Limb (tissue), 2 donors: Measurements from ENCODE around the gene ATF6.
A peak's percentile ranks its signal among the peaks of the same experiment; 100 is the strongest.

Source experiments
- DNase-seq, 2 donors: peaks; one replicate each; pipeline ENCODE4 v3.0.0-alpha.2; 2016; ENCODE audit errors: extremely low spot score in 2 of 2

ATF6 gene

DNA sequence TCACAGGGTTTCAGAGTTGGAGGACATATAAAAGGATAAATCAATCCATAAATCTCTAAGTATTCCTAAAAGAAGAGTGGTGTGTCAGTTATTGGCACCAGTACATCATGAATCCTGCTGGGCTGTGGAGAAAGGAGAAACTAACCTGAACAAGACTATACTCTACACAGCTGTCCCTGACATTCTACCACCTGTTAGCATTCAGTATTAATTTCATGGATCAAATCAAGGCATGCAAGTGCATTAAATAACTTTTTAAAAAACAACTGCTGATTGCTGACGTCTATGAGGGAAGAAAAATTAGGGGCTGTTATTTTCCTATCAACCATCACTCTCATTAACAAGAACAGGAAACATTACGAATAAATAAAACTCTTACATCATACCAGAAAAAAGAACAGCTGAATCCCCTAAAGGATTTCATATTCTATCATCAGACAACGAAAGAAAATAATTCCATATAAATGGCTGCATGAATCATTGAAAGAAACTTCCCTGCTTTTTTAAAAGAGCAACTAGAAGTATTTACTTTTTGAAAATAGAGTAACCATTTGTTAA lies 121.7 kb downstream of the ATF6 start:
- peak in 1 of 2 donors; percentile 53 for DNase-seq

DNA sequence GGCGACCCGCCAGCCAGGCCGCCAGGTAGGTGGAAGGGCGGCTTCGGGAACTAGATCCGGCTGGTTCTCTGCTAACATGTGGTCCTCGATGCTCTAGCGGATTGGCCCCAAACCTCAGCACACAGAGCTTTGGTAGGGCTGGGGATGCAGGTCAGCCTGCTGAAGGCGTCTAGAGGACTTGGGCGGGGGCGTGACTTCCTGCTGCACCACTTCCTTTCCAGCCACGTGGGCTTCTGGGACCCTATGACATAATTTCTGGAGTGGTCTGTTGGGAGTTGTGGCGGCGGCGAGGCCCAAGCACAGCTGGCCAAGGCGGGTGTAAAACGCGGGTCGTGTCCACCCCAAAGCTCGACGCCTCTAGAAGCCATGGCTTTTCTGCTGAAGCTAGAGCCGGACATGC lies 124.5 kb downstream of the ATF6 start:
- DNase-seq, result no peak

DNA sequence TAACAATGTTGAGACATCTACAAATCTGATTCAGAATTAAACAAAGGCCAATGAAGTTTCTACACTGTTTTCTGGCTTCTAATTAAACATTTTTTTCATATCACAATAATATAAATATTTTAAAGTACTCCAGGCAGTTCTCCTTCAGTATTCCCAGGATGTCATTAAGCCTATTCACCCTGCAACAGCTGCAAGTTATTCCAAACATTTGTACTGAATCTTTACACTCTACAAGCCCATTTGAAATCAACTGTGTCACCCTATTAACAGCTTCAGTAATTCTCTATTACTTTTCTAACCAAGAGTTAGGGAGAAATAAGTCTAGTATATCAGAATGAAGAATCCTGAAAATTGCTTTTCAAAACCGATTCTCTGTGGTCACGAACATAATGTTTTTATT lies 133.0 kb downstream of the ATF6 start:
- peak in 1 of 2 donors; percentile 48 for DNase-seq

DNA sequence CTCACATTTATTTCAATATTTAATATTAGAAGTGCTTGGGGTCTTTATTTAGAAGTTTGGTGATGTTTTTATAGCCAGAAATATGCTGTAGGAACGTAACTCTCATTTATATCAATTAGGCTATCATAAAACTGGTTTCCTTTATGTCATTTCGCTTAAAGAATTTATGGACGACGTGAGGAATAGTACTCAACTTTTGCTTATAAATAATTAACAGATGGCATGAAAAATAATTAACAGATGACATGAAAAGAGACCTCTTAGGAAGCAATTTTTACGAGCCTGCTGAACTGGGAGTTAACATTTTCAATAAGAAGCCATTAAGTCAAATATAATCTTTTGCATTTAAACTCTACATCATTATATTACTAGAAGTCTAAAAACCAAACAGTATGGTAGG lies 134.0 kb downstream of the ATF6 start:
- DNase-seq, result no peak

DNA sequence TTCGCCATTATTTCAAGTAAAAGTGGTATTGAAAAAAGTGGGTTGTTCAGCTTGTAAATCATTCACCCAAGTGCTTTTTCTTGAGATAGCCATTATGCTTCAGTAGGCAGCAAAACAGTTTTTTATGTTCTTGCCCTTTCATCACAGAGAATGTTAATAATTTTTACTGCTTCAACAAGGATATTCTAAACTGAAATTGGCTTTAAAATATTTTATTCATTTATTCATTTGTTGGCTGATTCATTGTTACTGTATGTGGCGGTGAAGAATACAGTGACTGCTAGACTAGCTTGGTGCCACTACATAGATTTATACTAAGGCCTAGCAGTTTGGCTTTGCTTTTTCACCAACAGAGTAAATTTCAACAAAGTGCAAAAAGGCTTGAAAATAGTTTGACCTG lies 136.1 kb downstream of the ATF6 start:
- DNase-seq, result no peak

DNA sequence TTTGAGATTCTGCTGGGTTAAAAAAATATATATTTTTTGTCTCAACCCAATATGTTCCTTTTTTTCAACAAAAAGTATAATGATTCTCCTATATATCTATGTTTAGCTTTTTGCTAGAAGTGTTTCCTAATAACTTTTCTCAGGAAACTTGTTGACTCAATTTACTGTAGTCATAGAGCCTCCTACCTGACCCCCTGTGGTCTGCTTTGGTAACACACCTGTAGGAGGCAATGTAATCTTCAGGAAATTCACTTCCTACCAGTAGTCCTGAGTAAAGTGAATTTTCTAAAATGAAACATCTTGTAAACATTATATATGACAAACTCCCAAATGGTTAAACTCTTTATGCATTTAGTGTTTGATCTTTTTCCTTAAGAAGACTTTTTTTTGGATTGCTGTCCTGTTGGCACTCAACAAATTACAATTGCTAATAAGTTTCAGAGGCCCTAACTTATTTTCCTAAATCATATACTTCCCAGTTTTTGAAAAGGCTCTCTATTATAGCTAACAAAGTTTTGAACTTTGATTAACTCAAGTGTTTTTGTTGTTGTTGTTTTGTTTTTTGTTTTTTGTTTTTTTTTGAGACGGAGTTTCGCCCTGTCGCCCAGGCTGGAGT lies 139.3 kb downstream of the ATF6 start:
- no peak for DNase-seq

DNA sequence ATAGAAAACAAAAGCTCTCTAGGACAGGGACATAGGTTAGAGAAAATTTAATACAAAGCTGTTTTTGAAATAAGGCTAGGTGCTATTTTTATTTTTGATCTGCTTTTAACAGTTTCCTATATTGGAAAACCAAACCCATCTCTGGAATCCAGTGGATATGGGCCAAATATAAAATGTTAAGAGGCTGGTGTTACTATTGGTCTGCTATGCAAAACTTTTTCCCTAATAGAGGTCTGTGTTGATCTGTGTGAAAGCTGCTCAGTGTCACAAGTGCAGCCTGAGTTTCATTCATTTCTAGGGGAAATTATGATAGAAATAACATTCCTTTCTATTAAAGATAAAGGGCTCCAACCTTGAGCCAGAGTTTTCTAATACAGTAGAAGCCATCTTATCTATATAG lies 141.1 kb downstream of the ATF6 start:
- no peak for DNase-seq

DNA sequence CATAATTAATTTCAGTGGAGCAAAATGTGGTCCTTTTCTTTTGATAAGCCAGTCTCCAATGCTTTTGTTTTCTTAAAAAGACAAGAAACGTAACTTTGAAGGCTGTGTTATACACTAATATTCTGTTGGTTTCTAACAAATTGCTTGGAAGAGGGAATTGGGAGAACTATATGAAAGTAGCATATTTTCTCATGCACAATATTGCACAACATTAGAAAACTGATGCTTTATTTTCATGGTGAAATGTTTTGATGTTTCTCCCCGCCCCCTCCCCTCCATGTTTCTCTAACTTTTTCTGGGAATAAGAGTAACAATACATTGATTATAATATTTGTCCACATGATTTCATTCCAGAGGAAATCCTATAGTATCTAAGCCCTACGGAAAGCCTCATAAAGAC lies 142.1 kb downstream of the ATF6 start:
- no peak for DNase-seq

DNA sequence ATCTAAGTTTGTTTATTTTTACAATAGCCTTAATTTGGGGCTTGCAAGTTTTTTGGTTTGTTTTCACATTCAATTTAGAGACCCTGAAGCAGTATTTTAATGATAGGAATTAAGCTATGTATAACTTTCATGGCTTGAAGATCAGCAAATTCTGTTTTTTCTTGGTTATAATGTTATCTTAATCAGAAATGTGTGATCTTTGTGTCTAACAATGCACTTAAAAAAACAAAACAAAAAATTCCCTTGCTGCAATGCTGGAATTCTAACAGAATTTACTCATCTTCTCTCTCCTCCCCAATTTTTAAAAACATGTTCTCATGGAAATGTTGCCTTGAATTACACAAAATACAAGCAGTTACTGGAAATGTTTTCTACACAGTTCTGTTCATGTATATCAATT lies 144.5 kb downstream of the ATF6 start:
- DNase-seq, result no peak

DNA sequence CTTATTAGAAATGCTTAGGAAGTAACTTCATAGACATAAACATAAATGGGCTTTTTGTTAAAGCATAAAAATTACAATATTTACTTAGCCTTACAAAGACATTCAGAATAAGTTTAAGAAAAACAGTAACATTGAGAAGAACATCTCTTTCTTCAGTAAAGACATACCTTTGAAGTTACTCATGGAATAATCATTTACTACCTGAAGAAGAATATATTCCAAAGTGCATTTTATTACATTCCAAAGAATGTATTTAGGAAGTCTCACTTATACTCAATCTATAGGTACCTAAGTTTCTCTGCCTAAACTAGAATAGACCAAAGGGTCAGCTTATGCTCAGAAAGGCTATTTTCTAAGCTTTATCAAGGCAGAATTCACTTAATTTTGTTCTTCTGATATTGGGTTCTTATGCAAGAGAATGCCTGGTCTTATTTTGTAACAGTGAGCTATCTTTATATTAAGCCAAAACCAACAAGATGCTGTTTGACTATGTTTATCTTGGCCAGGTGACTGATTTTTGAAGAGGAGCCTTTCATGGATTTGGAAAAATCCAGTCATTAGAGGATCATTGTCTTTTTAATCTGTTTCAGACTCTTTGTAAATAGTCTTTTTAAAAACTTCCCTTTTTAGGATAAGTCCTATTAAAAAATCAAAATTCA lies 147.5 kb downstream of the ATF6 start:
- DNase-seq, result no peak

DNA sequence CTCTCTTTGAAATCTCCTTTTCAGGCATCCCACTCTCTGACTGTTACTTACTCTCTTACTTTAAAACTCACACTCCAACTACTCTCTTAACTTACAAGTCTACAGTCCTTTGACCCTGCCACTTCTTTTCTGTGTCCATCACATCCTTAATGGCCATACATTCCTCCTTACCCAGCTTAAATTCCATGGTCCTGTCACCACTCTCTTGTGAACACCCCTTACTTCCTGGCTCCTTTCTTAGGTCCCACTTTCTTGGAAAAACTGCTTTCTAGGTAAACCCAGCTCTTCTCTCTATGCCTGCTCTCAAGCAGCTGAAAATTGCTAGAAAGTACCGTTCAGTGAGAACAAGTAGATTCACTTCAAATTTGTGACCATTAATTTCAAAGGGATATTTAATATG lies 148.5 kb downstream of the ATF6 start:
- DNase-seq, result no peak

DNA sequence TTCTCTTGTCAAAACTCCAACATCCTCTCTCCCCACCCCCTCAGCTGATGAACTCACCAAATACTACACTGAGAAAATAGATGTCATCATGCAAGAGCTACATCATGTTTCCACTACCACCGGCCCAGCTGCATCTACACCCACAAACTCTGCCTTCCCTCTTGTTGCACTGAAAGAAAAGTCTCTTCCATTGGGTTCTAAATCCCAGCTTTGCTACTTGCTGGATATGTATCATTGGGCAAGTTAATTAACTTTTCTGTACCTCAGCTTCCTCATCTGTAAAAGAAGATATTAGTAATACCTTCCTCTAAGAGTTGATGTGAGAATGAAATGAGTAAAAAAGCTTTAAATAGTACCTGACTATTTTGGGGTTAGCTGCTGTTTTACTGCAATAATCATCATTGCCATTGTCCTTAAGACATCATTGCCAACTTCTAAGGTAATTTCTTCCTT lies 149.0 kb downstream of the ATF6 start:
- no peak for DNase-seq

DNA sequence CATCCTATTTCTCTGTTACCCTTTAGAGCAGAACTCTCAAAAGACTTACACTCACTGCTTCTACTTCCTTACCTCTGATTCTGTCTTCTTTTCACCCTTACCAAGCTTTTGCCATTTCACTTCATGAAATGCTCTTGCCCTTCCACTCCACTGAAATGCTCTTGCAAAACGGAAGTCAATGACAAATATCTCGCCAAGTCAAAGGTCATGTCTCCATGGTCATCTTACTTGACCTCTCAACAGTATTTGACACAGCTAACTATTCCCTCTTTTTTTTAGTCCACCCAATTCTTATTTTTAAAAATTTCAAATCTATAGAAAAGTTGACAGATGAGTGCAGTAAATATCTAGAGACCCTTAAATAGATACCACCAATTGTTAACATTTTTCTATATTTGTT lies 149.9 kb downstream of the ATF6 start:
- DNase-seq, result no peak

DNA sequence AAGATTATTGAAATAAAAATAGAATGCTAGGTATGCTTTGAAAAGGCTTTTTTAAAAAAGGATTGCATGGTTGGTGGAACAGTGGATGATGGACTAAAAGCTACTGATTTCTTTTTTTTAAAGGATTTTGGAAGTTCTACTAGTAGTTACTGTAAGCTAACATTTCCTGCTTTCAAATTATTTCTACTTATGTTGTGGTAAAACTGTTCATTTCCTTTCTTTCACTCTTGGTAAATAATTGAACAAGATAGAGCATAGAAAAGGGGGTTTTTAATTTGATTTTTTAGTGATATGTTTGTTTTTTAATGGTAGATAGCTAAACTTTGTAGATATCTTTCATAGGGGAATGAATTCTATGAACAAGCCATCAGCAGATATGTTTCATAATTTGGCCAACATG lies 153.1 kb downstream of the ATF6 start:
- DNase-seq, result no peak

DNA sequence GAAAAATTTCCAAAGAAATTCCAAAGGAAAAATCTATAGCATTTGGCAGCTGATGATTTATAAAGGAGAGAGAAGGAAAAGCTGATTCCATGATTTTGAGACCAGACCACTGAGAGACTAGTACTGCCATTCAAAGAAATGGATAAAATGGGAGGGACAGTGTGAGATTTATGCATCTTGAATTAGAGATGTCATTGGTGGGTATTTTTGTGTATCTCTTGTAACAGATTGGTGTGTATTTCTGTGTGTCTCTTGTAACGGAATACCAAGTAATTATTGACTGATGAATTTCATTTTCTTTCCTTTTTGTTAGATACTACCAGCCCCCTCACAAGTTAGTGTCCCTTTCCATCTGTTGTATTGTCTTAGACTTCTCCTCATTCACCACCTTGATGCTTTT lies 155.4 kb downstream of the ATF6 start:
- no peak for DNase-seq

DNA sequence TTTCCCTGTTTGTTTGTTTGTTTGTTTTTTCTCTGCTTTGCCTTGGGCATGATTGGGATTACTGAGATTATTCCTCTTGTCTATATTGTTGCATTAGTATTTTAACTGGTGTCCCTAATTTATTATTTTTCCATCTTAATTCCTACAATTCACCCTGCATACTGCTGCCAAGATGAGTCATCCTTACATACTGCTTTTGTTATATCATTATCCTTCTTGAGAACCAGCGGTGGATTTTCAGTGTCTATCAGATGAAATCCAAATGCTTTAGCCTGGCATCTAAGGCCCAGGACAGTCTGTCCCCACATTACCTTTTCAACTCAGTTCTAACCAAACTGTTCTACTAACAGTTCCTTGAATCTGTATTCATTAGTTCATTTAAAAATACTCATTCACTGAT lies 155.9 kb downstream of the ATF6 start:
- DNase-seq, result no peak

DNA sequence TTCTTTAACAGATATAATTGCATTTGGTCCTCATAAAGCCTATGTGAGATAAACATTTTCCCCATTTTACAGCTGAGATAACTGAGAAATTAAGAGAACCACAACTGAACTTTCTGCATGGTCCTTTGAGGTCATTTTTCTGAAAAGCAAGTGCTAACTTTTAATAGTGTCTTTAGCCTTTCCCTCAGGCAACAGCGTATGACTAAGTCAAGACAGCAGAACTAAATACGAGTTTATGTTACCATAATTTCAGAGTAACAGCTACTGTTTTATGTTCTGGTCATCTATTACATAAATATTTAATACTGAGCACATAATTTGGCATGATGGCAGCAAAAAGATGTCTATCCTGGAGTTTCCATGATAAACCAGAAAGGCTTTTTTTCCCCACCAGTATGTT lies 161.9 kb downstream of the ATF6 start:
- no peak for DNase-seq

DNA sequence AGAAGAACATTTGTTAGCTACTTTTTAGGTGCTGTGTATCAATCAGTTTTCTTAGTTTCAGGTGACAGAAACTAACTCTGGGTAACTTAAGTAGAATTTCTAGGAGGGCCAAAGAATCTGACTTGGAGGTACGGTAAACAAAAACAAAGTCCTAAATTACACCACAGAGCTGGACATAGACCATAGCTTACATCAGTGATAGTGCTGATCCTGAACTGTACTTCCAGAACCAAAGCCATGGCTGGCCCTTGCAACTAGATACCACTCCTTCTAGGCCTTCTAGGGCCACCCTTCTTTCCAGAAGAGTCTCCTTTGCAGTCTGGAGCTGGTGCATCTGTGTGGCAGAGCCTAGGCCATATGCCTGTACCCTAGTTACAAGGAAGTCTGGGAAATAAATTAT lies 163.0 kb downstream of the ATF6 start:
- no peak for DNase-seq

DNA sequence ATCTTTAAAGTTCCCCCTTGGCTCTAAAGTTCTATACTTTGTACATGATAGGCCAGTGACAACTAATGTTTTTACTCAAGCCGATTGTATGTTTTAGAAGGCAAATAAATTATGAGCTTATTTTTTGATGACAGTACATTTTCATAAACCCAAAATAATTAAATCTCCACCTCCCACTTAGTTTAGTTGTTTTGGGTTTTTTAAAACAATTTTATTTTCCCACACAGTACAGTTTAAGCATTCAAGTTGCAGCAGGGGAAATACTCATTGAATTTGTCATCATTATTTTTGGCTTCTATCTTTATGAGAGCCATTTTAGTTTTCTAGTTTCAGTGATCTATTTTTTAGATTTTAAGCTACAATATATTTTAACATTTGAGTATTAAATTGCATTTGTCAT lies 163.9 kb downstream of the ATF6 start:
- DNase-seq, result no peak

DNA sequence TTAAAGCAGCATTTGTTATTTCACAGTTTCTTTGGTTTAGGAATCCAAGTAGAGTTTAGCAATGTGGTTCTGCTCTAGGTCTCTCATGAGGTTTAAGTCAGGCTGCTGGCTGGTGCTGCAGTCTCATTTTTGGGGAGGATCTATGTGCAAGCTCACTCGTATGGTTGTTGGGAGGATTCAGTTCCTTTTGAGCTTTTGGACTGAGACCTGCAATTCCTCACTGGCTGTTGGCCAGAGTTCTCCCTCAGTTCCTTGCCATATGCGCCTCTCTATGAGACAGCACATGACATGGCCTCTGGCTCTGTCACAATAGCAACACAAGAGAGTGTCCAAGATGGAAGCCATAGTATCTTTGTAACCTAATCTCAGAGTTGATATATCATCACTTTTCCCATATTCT lies 166.5 kb downstream of the ATF6 start:
- no peak for DNase-seq

DNA sequence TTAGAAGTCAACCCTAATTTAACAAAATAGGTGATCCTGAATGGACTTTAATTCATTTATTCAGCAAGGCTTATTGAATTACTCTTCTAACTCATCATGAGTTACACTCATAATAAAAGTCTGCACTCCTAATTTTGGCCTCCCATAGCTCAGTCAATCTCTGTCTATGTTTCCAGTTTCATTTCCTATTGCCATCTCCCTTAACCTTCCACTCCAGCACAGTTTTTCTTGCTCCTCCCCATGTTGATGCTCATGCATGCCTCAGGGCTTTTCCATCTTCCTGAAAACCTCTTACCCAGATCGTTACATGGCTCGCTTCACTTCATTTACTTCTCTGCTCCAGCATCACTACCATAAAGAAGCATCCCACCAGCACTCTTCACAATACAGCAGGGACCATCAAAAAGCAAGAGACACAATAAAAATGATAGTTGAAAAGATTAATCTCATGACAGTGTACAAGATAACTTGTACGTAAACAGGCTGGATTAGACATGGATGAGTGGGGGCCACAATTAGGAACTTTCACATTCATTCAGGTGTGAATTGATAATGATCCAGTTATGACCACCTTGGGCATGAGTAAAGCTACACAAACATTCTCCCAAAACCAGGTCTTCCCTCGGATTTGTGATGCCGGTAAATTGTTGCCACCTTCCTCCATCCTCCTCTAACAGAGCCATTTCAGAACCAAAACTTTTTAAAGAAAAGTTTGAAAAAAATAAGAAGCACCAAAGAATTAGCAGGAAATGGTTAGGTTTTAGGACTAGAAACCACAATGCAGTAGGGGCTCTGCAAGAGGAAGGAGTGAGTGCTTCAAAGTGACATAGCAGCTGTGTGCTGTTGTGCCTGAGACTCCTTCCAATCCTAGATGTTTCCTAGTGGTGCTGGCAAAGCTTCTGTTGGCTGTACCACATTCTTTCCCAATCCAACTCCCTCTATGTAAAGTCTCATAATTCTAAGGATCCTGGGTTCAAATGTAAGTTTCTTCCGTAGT lies 167.8 kb downstream of the ATF6 start:
- no peak for DNase-seq

DNA sequence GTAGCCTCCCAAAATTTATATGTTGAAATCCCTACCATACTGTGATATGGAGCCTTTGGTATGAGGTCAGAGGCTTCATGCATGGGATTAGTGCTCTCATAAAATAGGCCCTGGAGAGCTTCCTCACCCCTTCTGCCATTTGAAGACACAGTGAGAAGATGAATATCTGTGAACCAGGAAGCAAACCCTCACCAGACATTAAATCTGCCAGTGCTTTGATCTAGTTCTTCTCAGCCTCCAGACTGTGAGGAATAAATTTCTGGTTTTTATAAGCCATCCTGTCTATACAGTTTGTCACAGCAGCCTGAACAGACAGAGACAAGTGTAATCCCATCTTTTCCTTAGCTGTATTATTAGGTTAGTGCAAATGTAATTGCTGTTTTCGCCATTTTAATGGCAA lies 169.1 kb downstream of the ATF6 start:
- DNase-seq, result no peak
